DOHH2 (cell line): Measurements from ENCODE around the gene DOCK4.

Experiments used
- CTCF ChIP-seq: fragments of 200-600 bp; sonication (generic); IDR thresholded peaks from one replicate; pipeline ENCODE4 v1.5.1; 2014; ENCODE audit warnings: antibody characterized with exemption, mild to moderate bottlenecking, low read depth, low read length; ENCODE audit not compliant: poor library complexity, severe bottlenecking
- EZH2phosphoT487 ChIP-seq: fragments of 200-600 bp; sonication (generic); IDR thresholded peaks from 2 replicates; pipeline ENCODE4 v1.6.1; 2017; ENCODE audit warnings: borderline replicate concordance, mild to moderate bottlenecking, antibody characterized with exemption, low read length, moderate library complexity, mixed read lengths

- TF ChIP-seq CTCF (no peak), EZH2phosphoT487 (no peak)
Measured at GRCh38 chr7:111694376-111694775, 511.8 kb downstream of the DOCK4 start.
